Measurements from ENCODE around the gene FAH. TPM values are rescaled to one million over a fixed set of nuclear protein-coding genes. Genes with fewer than 3 reads are reported as not detected.

Gene FAH
- total RNA-seq, 2 donors from 2014 or later: 16.0 to 39.8 TPM

- DNase-seq: no peak
- intact Hi-C loops (cut with DNase I): loop anchor here (10.0 kb wide), 2 partner anchors 282 to 792 kb away; partner anchors contain the start of gene MTHFS
- H3K27me3 ChIP-seq: no peaks in the 10 kb centered on the region
Measured at GRCh38 chr15:80176443-80176842, 23.6 kb downstream of the FAH start.

GRCh38 chr15:80177156-80177555 lies 24.4 kb downstream of the FAH start:
- intact Hi-C loops (cut with DNase I): loop anchor here (10.0 kb wide), 2 partner anchors 282 to 792 kb away; partner anchors contain the start of gene MTHFS
- Histone ChIP-seq H3K27me3 (no peaks in the 10 kb centered on the region), H3K4me3 (no peak overlapping the region), H3K9ac (ENCODE audit: low read depth in 2 of 2, low read length in 2 of 2) (no peak overlapping the region), H3K9me3 (no peaks in the 10 kb centered on the region), H3K27ac (no peak overlapping the region), H3K36me3 (no peaks in the 10 kb centered on the region), H3K4me1 (no peaks in the 10 kb centered on the region)
- no peak for DNase-seq
- TF ChIP-seq CTCF (IDR thresholded peaks at IDR 0.05): no peak

More at GRCh38 chr15:80176443-80176842, 23.6 kb downstream of the FAH start:
- no peak overlapping the region for H3K4me3 ChIP-seq
- no peaks in the 10 kb centered on the region for H3K9me3 ChIP-seq
- H3K9ac ChIP-seq (ENCODE audit: low read depth in 2 of 2, low read length in 2 of 2): no peak overlapping the region
- H3K4me1 ChIP-seq: no peaks in the 10 kb centered on the region
- TF ChIP-seq CTCF (IDR thresholded peaks at IDR 0.05): no peak
- H3K27ac ChIP-seq: no peak overlapping the region
- H3K36me3 ChIP-seq: no peaks in the 10 kb centered on the region

- intact Hi-C loops (cut with DNase I): loop anchor here (10.0 kb wide), 2 partner anchors 284 to 794 kb away; partner anchors contain the start of gene MTHFS
- no peak overlapping the region for H3K4me3 ChIP-seq
- no peak overlapping the region for H3K9ac ChIP-seq (ENCODE audit: low read depth in 2 of 2, low read length in 2 of 2)
- TF ChIP-seq CTCF (IDR thresholded peaks at IDR 0.05): no peak
- no peak overlapping the region for H3K27ac ChIP-seq
- H3K27me3 ChIP-seq: no peaks in the 10 kb centered on the region
- DNase-seq: no peak
- H3K9me3 ChIP-seq: no peaks in the 10 kb centered on the region
- no peaks in the 10 kb centered on the region for H3K36me3 ChIP-seq
- H3K4me1 ChIP-seq: no peaks in the 10 kb centered on the region
Measured at GRCh38 chr15:80179025-80179759, 26.4 kb downstream of the FAH start.

GRCh38 chr15:80179935-80180334 lies 27.1 kb downstream of the FAH start:
- no peak overlapping the region for H3K27ac ChIP-seq
- DNase-seq: no peak
- intact Hi-C loops (cut with DNase I): loop anchor here (10.0 kb wide), 2 partner anchors 285 to 795 kb away; partner anchors contain the start of gene MTHFS
- no peak overlapping the region for H3K4me3 ChIP-seq
- no peaks in the 10 kb centered on the region for H3K9me3 ChIP-seq
- no peaks in the 10 kb centered on the region for H3K27me3 ChIP-seq
- H3K4me1 ChIP-seq: no peaks in the 10 kb centered on the region
- TF ChIP-seq CTCF (IDR thresholded peaks at IDR 0.05): no peak
- no peak overlapping the region for H3K9ac ChIP-seq (ENCODE audit: low read depth in 2 of 2, low read length in 2 of 2)
- no peaks in the 10 kb centered on the region for H3K36me3 ChIP-seq

GRCh38 chr15:80180468-80180867 lies 27.7 kb downstream of the FAH start:
- H3K27ac ChIP-seq: no peak overlapping the region
- intact Hi-C loops (cut with DNase I): no loop called here
- H3K4me3 ChIP-seq: no peak overlapping the region
- no peak for TF ChIP-seq CTCF (IDR thresholded peaks at IDR 0.05)
- H3K9ac ChIP-seq (ENCODE audit: low read depth in 2 of 2, low read length in 2 of 2): no peak overlapping the region
- H3K4me1 ChIP-seq: no peaks in the 10 kb centered on the region
- no peak for DNase-seq
- no peaks in the 10 kb centered on the region for H3K36me3 ChIP-seq
- no peaks in the 10 kb centered on the region for H3K27me3 ChIP-seq
- H3K9me3 ChIP-seq: no peaks in the 10 kb centered on the region

Data from colonic mucosa (tissue), 4 donors.